GM23338 (cell line): ENCODE measurements around the gene CRYL1. TPM values are rescaled to one million over a fixed set of nuclear protein-coding genes. Genes with fewer than 3 reads are reported as not detected.

Experiments used
- ATAC-seq: fragments of 200-7000 bp; cut with Tn5 transposase; 3 replicates; pipeline ENCODE4 v1.9.1; 2020
- DNase-seq: peaks from one replicate; pipeline ENCODE4 v3.0.0-alpha.2; 2015; ENCODE audit warnings: low spot score
- H2AFZ ChIP-seq: fragments of 200-600 bp; sonication (generic); 2 replicates; pipeline ENCODE4 v1.8.0; 2016; ENCODE audit warnings: antibody characterized with exemption, mild to moderate bottlenecking, moderate library complexity
- H3F3A ChIP-seq: fragments of 200-600 bp; sonication (generic); replicated peaks from 2 replicates; pipeline ENCODE4 v1.8.0; 2017; ENCODE audit warnings: antibody characterized with exemption, mixed run types, low read depth
- H3K27ac ChIP-seq: fragments of 200-600 bp; sonication (generic); 2 replicates; pipeline ENCODE4 v1.6.1; 2016; ENCODE audit warnings: low read depth
- H3K27me3 ChIP-seq: fragments of 200-600 bp; sonication (generic); 2 replicates; pipeline ENCODE4 v1.8.0; 2016; ENCODE audit warnings: mild to moderate bottlenecking, mixed run types, moderate library complexity; ENCODE audit not compliant: insufficient read depth
- H3K36me3 ChIP-seq: fragments of 200-600 bp; sonication (generic); 2 replicates; pipeline ENCODE4 v1.8.0; 2016; ENCODE audit warnings: mild to moderate bottlenecking; ENCODE audit not compliant: insufficient read depth
- H3K4me1 ChIP-seq: fragments of 200-600 bp; sonication (generic); 2 replicates; pipeline ENCODE4 v1.8.0; 2016; ENCODE audit warnings: mild to moderate bottlenecking, moderate library complexity; ENCODE audit not compliant: insufficient read depth
- H3K4me2 ChIP-seq: fragments of 200-600 bp; sonication (generic); 2 replicates; pipeline ENCODE4 v1.7.1; 2017; ENCODE audit warnings: mixed run types
- H3K4me3 ChIP-seq: fragments of 200-600 bp; sonication (generic); 2 replicates; pipeline ENCODE4 v1.6.1; 2016; ENCODE audit warnings: mixed run types
- H3K79me2 ChIP-seq: fragments of 200-600 bp; sonication (generic); replicated peaks from 2 replicates; pipeline ENCODE4 v1.8.0; 2017; ENCODE audit warnings: mild to moderate bottlenecking; ENCODE audit not compliant: insufficient read depth
- H3K9me2 ChIP-seq: fragments of 200-600 bp; sonication (generic); 2 replicates; pipeline ENCODE4 v1.8.0; 2017; ENCODE audit not compliant: insufficient read depth
- H4K20me1 ChIP-seq: fragments of 200-600 bp; sonication (generic); replicated peaks from 2 replicates; pipeline ENCODE4 v1.8.0; 2017; ENCODE audit warnings: mild to moderate bottlenecking; ENCODE audit not compliant: insufficient read depth
- H3K27ac Mint-ChIP-seq: 2 replicates; pipeline ENCODE4 v1.8.0; 2020; ENCODE audit warnings: inconsistent platforms, mild to moderate bottlenecking, moderate library complexity, mixed read lengths
- H3K27me3 Mint-ChIP-seq: 3 replicates; pipeline ENCODE4 v1.8.0; 2022; ENCODE audit warnings: low read depth, mild to moderate bottlenecking, moderate library complexity, mixed read lengths, inconsistent platforms; ENCODE audit not compliant: insufficient read depth, poor library complexity
- H3K36me3 Mint-ChIP-seq: 3 replicates; pipeline ENCODE4 v1.8.0; 2021; ENCODE audit warnings: low read depth, mild to moderate bottlenecking, inconsistent platforms, moderate library complexity, mixed read lengths
- H3K4me1 Mint-ChIP-seq: 3 replicates; pipeline ENCODE4 v1.8.0; 2020; ENCODE audit warnings: mild to moderate bottlenecking, inconsistent platforms, mixed read lengths
- H3K4me3 Mint-ChIP-seq: 3 replicates; pipeline ENCODE4 v1.8.0; 2021; ENCODE audit warnings: moderate library complexity, mild to moderate bottlenecking, inconsistent platforms, mixed read lengths
- H3K9me3 Mint-ChIP-seq: 3 replicates; pipeline ENCODE4 v1.8.0; 2020; ENCODE audit warnings: moderate library complexity, mild to moderate bottlenecking, inconsistent platforms, mixed read lengths
- ZNF331 ChIP-seq: fragments of 250-450 bp; sonication (Bioruptor Pico); IDR thresholded peaks from 2 replicates; pipeline ENCODE4 v1.5.0; 2020; ENCODE audit warnings: low read depth, mild to moderate bottlenecking, moderate library complexity
- ZNF462 ChIP-seq: fragments of 250-450 bp; sonication (Bioruptor Pico); IDR thresholded peaks from 2 replicates; pipeline ENCODE4 v1.5.0; 2020; ENCODE audit warnings: mild to moderate bottlenecking, moderate library complexity
- polyA plus RNA-seq: library from polyadenylated mRNA; unstranded; fragments of >200 nt; fragmentation: Nextera tagmentation; extraction: Ambion mirVana; gene quantifications from 2 replicates; pipeline ENCODE4 v1.2.1, GENCODE V29; 2016
- total RNA-seq: library from RNA; depleted of rRNA; stranded (reverse); fragments of >200 nt; shearing (Covaris generic); gene quantifications from 2 replicates; pipeline ENCODE4 v1.2.3, GENCODE V29; 2014

CRYL1 gene
- total and polyA plus RNA-seq, 2 experiments from 2014 or later = 2.2 to 2.6 TPM

- Histone ChIP-seq H3K4me1 (peaks cover 23% of the 10 kb centered on the region), H3K36me3 (no peaks in the 10 kb centered on the region), H4K20me1 (no peaks in the 10 kb centered on the region), H3K9me2 (no peaks in the 10 kb centered on the region), H3K27ac (no peak overlapping the region), H2AFZ (no peak overlapping the region), H3K27me3 (no peaks in the 10 kb centered on the region), H3K4me3 (no peak overlapping the region), H3F3A (no peaks in the 10 kb centered on the region), H3K79me2 (no peaks in the 10 kb centered on the region), H3K4me2 (no peak overlapping the region)
- TF ChIP-seq ZNF331 (CRISPR knock-in tag) = no peak
- H3K27me3 Mint-ChIP-seq = peaks cover 5% of the 10 kb centered on the region
- no peaks in the 10 kb centered on the region for H3K9me3 Mint-ChIP-seq
- no peak for DNase-seq
- no peaks in the 10 kb centered on the region; the same call in 2 of the 3 replicates for H3K36me3 Mint-ChIP-seq
- ATAC-seq = no peak
- no peak overlapping the region for H3K4me3 Mint-ChIP-seq
- H3K27ac Mint-ChIP-seq = no peak overlapping the region
- peaks cover 22% of the 10 kb centered on the region for H3K4me1 Mint-ChIP-seq
Measured at GRCh38 chr13:20404488-20405222, 121.0 kb downstream of the CRYL1 start.

- no peaks in the 10 kb centered on the region for H3K9me2 ChIP-seq
- no peak overlapping the region for H2AFZ ChIP-seq
- peaks cover 7% of the 10 kb centered on the region for H3K27me3 Mint-ChIP-seq
- H3F3A ChIP-seq = no peaks in the 10 kb centered on the region
- no peaks in the 10 kb centered on the region for H3K27me3 ChIP-seq
- H3K36me3 Mint-ChIP-seq = no peaks in the 10 kb centered on the region; the same call in 2 of the 3 replicates
- H3K27ac Mint-ChIP-seq = no peak overlapping the region
- H3K4me3 Mint-ChIP-seq = no peak overlapping the region
- ATAC-seq (no peak), DNase-seq (no peak)
- H3K4me1 Mint-ChIP-seq = peaks cover 22% of the 10 kb centered on the region
- peaks cover 23% of the 10 kb centered on the region for H3K4me1 ChIP-seq
- no peaks in the 10 kb centered on the region for H3K9me3 Mint-ChIP-seq
- no peak for TF ChIP-seq ZNF462 (CRISPR knock-in tag)
- H3K4me2 ChIP-seq = no peak overlapping the region
- no peak overlapping the region for H3K27ac ChIP-seq
- H3K4me3 ChIP-seq = no peak overlapping the region
- H3K79me2 ChIP-seq = no peaks in the 10 kb centered on the region
- H3K36me3 ChIP-seq = no peaks in the 10 kb centered on the region
- no peaks in the 10 kb centered on the region for H4K20me1 ChIP-seq
Measured at GRCh38 chr13:20403826-20404225, 121.8 kb downstream of the CRYL1 start.
